Tibial nerve (tissue), 4 donors: ENCODE data around the gene SMG6. TPM values are rescaled to one million over a fixed set of nuclear protein-coding genes. Genes with fewer than 3 reads are reported as not detected.

Source experiments
- DNase-seq, 2 donors: peaks; one replicate each; pipeline ENCODE4 v3.0.0-alpha.2; 2019; ENCODE audit warnings: low spot score in 2 of 2
- H3K27ac ChIP-seq, 4 donors: fragments of 200-600 bp; sonication (generic) in 3 of 4; one replicate each; pipeline ENCODE4 v1.5.1; 2017 to 2019; ENCODE audit warnings: mild to moderate bottlenecking in 1 of 4
- H3K27me3 ChIP-seq, 2 donors: fragments of 200-600 bp; sonication (generic) in 1 of 2; one replicate each; pipeline versions ENCODE4 v1.5.1 to v1.6.0; 2017 to 2019
- H3K36me3 ChIP-seq, 3 donors: fragments of 200-600 bp; sonication (generic); one replicate each; pipeline ENCODE4 v1.5.1; 2018 to 2019
- H3K4me1 ChIP-seq, 4 donors: fragments of 200-600 bp; sonication (generic) in 3 of 4; one replicate each; pipeline ENCODE4 v1.5.1; 2017 to 2019
- H3K4me3 ChIP-seq, 4 donors: fragments of 200-600 bp; sonication (generic) in 3 of 4; one replicate each; pipeline ENCODE4 v1.5.1; 2017 to 2019; ENCODE audit warnings: mild to moderate bottlenecking in 1 of 4, moderate library complexity in 1 of 4
- H3K9me3 ChIP-seq, 4 donors: fragments of 200-600 bp; sonication (generic) in 3 of 4; one replicate each; pipeline ENCODE4 v1.5.1; 2017 to 2019
- EP300 ChIP-seq, 2 donors: sonication (generic); formaldehyde crosslinking; IDR thresholded peaks; one replicate each; pipeline ENCODE4 v1.6.1; 2017; ENCODE audit warnings: antibody characterized with exemption in 2 of 2, mild to moderate bottlenecking in 1 of 2
- POLR2A ChIP-seq, 2 donors: fragments of 450-650 bp; IDR thresholded peaks; one replicate each; pipeline ENCODE4 v1.6.1; 2017; ENCODE audit warnings: antibody characterized with exemption in 2 of 2, mild to moderate bottlenecking in 2 of 2, moderate library complexity in 2 of 2
- WGBS, 2 donors: methylation state at CpG; one replicate each; pipeline ENCODE4 v1.1.5; 2018; 5-methylcytosine and 5-hydroxymethylcytosine counted together
- total RNA-seq, 4 donors: library from RNA; depleted of rRNA; stranded (reverse); fragments of >200 nt; gene quantifications; one replicate each; pipeline ENCODE4 v1.1.0, GENCODE V29; 2016
- TF ChIP-seq, protein P1 (sequence below), 5 experiments: fragments of 200-600 bp in 3 of 5; fragments of 450-650 bp in 2 of 5; sonication (generic) in 3 of 5; IDR thresholded peaks; one replicate each; pipeline ENCODE4 v1.5.1; 2016 to 2019; ENCODE audit warnings: antibody characterized with exemption in 5 of 5, mild to moderate bottlenecking in 3 of 5, moderate library complexity in 2 of 5

Gene SMG6
- total RNA-seq, 4 donors from 2014 or later: 29.5 to 86.5 (median 40.1) TPM

DNA sequence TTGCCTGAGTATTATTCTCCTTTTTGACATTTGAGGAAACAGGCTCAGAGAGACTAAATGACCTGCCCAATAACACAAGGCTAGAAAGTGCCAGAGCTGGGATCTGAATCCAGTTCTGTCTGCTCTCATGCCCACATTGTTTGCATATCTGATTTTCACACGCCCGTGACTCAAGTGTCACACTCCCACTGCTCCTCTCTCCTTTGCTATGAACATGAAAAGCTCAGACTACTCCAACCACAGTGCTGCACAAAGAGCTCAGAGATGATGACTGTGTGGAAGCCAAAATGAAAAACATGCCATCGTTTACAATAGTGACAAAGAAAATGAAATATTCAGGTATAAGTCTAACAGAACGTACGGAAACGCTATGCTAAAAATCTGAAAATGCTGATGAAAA lies 107.9 kb downstream of the SMG6 start:
- WGBS, 2 donors: 75 to 89% methylated on average over 6 of the region's 6 CpGs
- Histone ChIP-seq H3K4me1 (peaks cover 0 to 24% (median 8%) of the 10 kb centered on the region in 4 donors), H3K9me3 (no peaks in the 10 kb centered on the region), H3K27ac (no peak overlapping the region), H3K4me3 (no peak overlapping the region), H3K27me3 (no peaks in the 10 kb centered on the region), H3K36me3 (peaks cover 0 to 10% (median 0%) of the 10 kb centered on the region in 3 donors)
- TF ChIP-seq POLR2A (IDR thresholded peaks at IDR 0.05) (no peak), EP300 (IDR thresholded peaks at IDR 0.05) (no peak)
- TF ChIP-seq, protein P1, sequence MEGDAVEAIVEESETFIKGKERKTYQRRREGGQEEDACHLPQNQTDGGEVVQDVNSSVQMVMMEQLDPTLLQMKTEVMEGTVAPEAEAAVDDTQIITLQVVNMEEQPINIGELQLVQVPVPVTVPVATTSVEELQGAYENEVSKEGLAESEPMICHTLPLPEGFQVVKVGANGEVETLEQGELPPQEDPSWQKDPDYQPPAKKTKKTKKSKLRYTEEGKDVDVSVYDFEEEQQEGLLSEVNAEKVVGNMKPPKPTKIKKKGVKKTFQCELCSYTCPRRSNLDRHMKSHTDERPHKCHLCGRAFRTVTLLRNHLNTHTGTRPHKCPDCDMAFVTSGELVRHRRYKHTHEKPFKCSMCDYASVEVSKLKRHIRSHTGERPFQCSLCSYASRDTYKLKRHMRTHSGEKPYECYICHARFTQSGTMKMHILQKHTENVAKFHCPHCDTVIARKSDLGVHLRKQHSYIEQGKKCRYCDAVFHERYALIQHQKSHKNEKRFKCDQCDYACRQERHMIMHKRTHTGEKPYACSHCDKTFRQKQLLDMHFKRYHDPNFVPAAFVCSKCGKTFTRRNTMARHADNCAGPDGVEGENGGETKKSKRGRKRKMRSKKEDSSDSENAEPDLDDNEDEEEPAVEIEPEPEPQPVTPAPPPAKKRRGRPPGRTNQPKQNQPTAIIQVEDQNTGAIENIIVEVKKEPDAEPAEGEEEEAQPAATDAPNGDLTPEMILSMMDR (IDR thresholded peaks at IDR 0.05): no peak
- DNase-seq: no peak

DNA sequence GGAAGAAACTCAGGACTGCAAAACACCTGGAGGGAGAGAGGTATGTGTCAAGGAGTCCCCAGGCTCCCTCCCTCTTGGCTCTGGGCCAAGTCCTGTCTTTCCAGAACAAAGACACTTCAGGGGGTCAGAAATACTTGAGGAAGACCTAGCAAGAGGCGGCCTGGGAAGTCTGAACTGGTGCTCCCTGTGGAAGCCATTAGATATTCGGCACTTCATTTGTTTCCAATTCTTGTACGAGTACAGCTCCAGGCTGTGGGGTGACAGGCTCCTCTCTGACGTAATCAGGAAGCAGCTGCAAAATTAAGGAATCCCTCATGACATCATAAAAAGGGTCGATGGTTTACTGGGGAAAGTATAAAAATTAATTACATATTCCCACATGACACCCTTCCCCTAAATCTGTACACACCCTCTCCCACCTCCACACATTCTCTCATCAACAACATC lies 108.7 kb downstream of the SMG6 start:
- peaks cover 0 to 10% (median 0%) of the 10 kb centered on the region in 3 donors for H3K36me3 ChIP-seq
- H3K4me3 ChIP-seq: no peak overlapping the region
- no peak overlapping the region for H3K27ac ChIP-seq
- no peaks in the 10 kb centered on the region for H3K27me3 ChIP-seq
- TF ChIP-seq, protein P1 (IDR thresholded peaks at IDR 0.05): no peak
- TF ChIP-seq EP300 (IDR thresholded peaks at IDR 0.05) (no peak), POLR2A (IDR thresholded peaks at IDR 0.05) (no peak)
- no peak for DNase-seq
- no peaks in the 10 kb centered on the region for H3K9me3 ChIP-seq
- H3K4me1 ChIP-seq: peaks cover 0 to 32% (median 11%) of the 10 kb centered on the region in 4 donors
- WGBS, 2 donors: 61 to 75% methylated on average over 5 of the region's 5 CpGs

DNA sequence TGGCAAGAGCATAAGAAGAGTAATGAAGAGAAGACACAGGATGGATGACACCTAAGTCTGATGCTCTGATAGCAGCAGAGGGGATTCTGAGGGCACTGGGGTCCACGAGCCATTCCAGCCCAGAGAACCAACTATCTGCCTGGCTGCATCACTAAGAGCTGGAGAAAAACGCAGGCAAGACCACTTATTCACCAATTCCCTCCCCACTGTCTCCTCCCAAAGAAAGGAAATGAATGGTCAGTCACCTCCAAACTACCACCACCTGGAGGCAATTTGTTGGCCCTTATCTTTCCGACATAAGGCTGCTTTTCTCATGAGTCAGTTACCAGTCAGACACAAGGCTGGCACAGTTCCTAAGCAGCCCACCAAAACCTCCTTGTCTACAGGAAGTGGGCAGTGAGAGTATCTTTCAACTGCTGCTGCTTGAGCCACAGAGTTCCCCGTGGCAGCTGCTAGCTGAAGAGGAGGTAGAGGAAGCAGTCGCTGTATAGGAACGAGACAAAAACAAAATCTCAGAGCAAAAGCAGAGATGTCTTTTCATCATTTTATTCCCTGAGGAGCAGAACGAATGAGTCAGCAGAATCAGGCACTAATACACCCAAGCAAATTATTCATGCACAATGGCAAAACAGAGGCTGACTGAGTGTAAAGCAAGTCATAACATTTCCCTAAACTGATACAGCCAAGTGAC lies 111.1 kb downstream of the SMG6 start:
- Histone ChIP-seq H3K27ac (peak overlapping the region in 2 of 4 donors; percentile 33 to 45), H3K4me1 (peaks cover 0 to 47% (median 17%) of the 10 kb centered on the region in 4 donors), H3K9me3 (no peaks in the 10 kb centered on the region), H3K4me3 (no peak overlapping the region), H3K27me3 (no peaks in the 10 kb centered on the region), H3K36me3 (peaks cover 0 to 21% (median 0%) of the 10 kb centered on the region in 3 donors)
- no peak for DNase-seq
- 38 to 49% methylated on average over 7 of the region's 7 CpGs for WGBS, 2 donors
- TF ChIP-seq POLR2A (IDR thresholded peaks at IDR 0.05) (no peak), EP300 (IDR thresholded peaks at IDR 0.05) (no peak)
- TF ChIP-seq, protein P1 (IDR thresholded peaks at IDR 0.05): no peak

DNA sequence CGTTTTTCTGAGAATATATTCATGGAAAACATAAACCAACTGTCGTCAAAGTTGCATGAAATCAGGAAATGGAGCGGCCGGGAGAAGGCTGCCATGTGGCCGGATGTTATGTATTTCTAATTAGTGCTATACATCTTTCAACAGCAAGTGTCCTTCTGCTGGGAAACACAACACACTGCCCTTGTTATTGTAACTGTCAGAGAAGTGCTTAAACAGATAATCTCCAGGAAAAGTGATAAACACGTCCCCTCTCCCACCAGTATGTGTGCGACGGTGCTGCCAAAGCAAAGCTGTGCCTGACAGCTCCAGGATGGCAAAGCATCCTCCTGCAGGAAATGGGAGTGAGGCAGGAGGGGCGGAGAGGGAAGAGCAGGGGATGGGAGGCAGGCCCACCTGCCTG lies 111.8 kb downstream of the SMG6 start:
- Histone ChIP-seq H3K9me3 (no peaks in the 10 kb centered on the region), H3K27me3 (no peaks in the 10 kb centered on the region), H3K4me3 (no peak overlapping the region), H3K27ac (peak overlapping the region in 1 of 4 donors; percentile 45), H3K4me1 (peaks cover 0 to 41% (median 13%) of the 10 kb centered on the region in 4 donors), H3K36me3 (peaks cover 0 to 26% (median 0%) of the 10 kb centered on the region in 3 donors)
- 82 to 86% methylated on average over 9 of the region's 9 CpGs for WGBS, 2 donors
- no peak for TF ChIP-seq EP300 (IDR thresholded peaks at IDR 0.05)
- TF ChIP-seq, protein P1 (IDR thresholded peaks at IDR 0.05): no peak
- TF ChIP-seq POLR2A (IDR thresholded peaks at IDR 0.05): no peak
- no peak for DNase-seq

DNA sequence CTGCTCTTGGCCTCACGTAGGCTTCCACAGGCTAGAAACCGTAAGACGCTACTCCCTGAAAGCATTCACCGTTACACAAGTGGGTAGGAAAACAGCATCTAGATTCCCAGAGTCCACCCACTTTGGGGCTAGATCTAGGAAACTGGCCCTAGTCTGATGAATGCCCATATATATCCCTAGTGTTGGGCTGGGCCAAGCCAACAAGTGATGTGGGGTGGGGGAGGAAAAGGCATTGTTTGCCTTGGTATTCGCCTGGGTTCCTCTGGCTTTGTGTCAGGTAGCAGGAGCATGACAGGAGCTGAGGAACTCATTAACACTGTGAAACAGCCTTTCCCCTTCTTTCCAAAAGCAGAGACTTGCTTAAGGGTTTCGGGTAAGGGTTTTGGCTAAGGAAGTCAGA lies 112.4 kb downstream of the SMG6 start:
- peaks cover 0 to 41% (median 13%) of the 10 kb centered on the region in 4 donors for H3K4me1 ChIP-seq
- no peak overlapping the region for H3K4me3 ChIP-seq
- no peak for TF ChIP-seq EP300 (IDR thresholded peaks at IDR 0.05)
- TF ChIP-seq, protein P1 (IDR thresholded peaks at IDR 0.05): no peak
- no peak for TF ChIP-seq POLR2A (IDR thresholded peaks at IDR 0.05)
- WGBS, 2 donors: 78 to 81% methylated on average over 6 of the region's 6 CpGs
- H3K36me3 ChIP-seq: peaks cover 0 to 32% (median 0%) of the 10 kb centered on the region in 3 donors
- no peaks in the 10 kb centered on the region for H3K9me3 ChIP-seq
- H3K27ac ChIP-seq: peak overlapping the region in 1 of 4 donors; percentile 63
- H3K27me3 ChIP-seq: no peaks in the 10 kb centered on the region
- DNase-seq: no peak
